Uterus (tissue), 4 donors: ENCODE data around the gene ATP11B. TPM values are rescaled to one million over a fixed set of nuclear protein-coding genes. Genes with fewer than 3 reads are reported as not detected.

Experiments
- DNase-seq, 2 donors: peaks; one replicate each; pipeline ENCODE4 v3.0.0-alpha.2; 2019 to 2020
- H3K27ac ChIP-seq, 2 donors: fragments of 200-600 bp; sonication (generic); 1 replicate in 1 of 2; 2 replicates in 1 of 2; pipeline ENCODE4 v1.5.1; 2016 to 2018
- H3K27me3 ChIP-seq, 2 donors: fragments of 200-600 bp; sonication (generic); one replicate each; pipeline ENCODE4 v1.5.1; 2018 to 2019; ENCODE audit warnings: control low read depth in 1 of 2
- H3K36me3 ChIP-seq, 2 donors: fragments of 200-600 bp; sonication (generic); one replicate each; pipeline ENCODE4 v1.5.1; 2019; ENCODE audit warnings: control low read depth in 1 of 2
- H3K4me1 ChIP-seq, 2 donors: fragments of 200-600 bp; sonication (generic); one replicate each; pipeline ENCODE4 v1.5.1; 2018 to 2019; ENCODE audit warnings: control low read depth in 1 of 2
- H3K4me3 ChIP-seq, 2 donors: fragments of 200-600 bp; sonication (generic); 1 replicate in 1 of 2; 2 replicates in 1 of 2; pipeline ENCODE4 v1.5.1; 2018 to 2019; ENCODE audit warnings: mild to moderate bottlenecking in 1 of 2
- H3K9me3 ChIP-seq, 2 donors: fragments of 200-600 bp; sonication (generic); one replicate each; pipeline ENCODE4 v1.5.1; 2019; ENCODE audit warnings: control low read depth in 1 of 2
- CTCF ChIP-seq, 4 experiments: fragments of 200-600 bp in 2 of 4; fragments of 450-650 bp in 2 of 4; sonication (generic) in 2 of 4; IDR thresholded peaks; one replicate each; pipeline ENCODE4 v1.5.1; 2016 to 2019; ENCODE audit warnings: antibody characterized with exemption in 4 of 4, mild to moderate bottlenecking in 2 of 4, moderate library complexity in 1 of 4
- POLR2A ChIP-seq, 2 donors: fragments of 450-650 bp; IDR thresholded peaks; one replicate each; pipeline ENCODE4 v1.6.1; 2016; ENCODE audit warnings: antibody characterized with exemption in 2 of 2, mild to moderate bottlenecking in 1 of 2, moderate library complexity in 1 of 2
- intact Hi-C: fragments of 100-400 bp; cut with DNase I; formaldehyde crosslinking; loops from one replicate; pipeline ENCODE4 v1.15.1; 2023; ENCODE audit warnings: low total_unique reads
- total RNA-seq, 4 donors: library from RNA; depleted of rRNA in 3 of 4; stranded (reverse); fragments of >200 nt in 3 of 4; gene quantifications; one replicate each; pipeline versions ENCODE4 v1.1.0 to v1.2.4, GENCODE V29; 2014 to 2023
- donor health status: DM: yes; HTN: yes; CAD: no.

The ATP11B gene
- total RNA-seq, 4 donors from 2014 or later, result 53.5 to 136 (median 95.1) TPM

GRCh38 chr3:182783106-182783505 lies 10.2 kb upstream of the ATP11B start:
- no peaks in the 10 kb centered on the region for H3K9me3 ChIP-seq
- H3K4me3 ChIP-seq, result no peak overlapping the region
- DNase-seq, result no peak
- no peak overlapping the region for H3K27ac ChIP-seq
- TF ChIP-seq CTCF (IDR thresholded peaks at IDR 0.05), result no peak
- no peak for TF ChIP-seq POLR2A (IDR thresholded peaks at IDR 0.05)
- intact Hi-C loops, result no loop called here
- H3K4me1 ChIP-seq, result no peaks in the 10 kb centered on the region
- H3K36me3 ChIP-seq, result no peaks in the 10 kb centered on the region
- no peaks in the 10 kb centered on the region for H3K27me3 ChIP-seq

- intact Hi-C loops, result no loop called here
- no peaks in the 10 kb centered on the region for H3K9me3 ChIP-seq
- DNase-seq, result no peak
- H3K27ac ChIP-seq, result no peak overlapping the region
- H3K4me1 ChIP-seq, result no peaks in the 10 kb centered on the region
- no peak overlapping the region for H3K4me3 ChIP-seq
- no peaks in the 10 kb centered on the region for H3K27me3 ChIP-seq
- no peaks in the 10 kb centered on the region for H3K36me3 ChIP-seq
- TF ChIP-seq POLR2A (IDR thresholded peaks at IDR 0.05) (no peak), CTCF (IDR thresholded peaks at IDR 0.05) (no peak)
Measured at GRCh38 chr3:182784542-182784941, 8.8 kb upstream of the ATP11B start.

GRCh38 chr3:182785142-182785541 lies 8.2 kb upstream of the ATP11B start:
- H3K27ac ChIP-seq, result no peak overlapping the region
- no peaks in the 10 kb centered on the region for H3K36me3 ChIP-seq
- intact Hi-C loops, result no loop called here
- H3K4me3 ChIP-seq, result no peak overlapping the region
- DNase-seq, result no peak
- H3K4me1 ChIP-seq, result no peaks in the 10 kb centered on the region
- TF ChIP-seq CTCF (IDR thresholded peaks at IDR 0.05) (no peak), POLR2A (IDR thresholded peaks at IDR 0.05) (no peak)
- H3K27me3 ChIP-seq, result no peaks in the 10 kb centered on the region
- no peaks in the 10 kb centered on the region for H3K9me3 ChIP-seq

- no peaks in the 10 kb centered on the region for H3K27me3 ChIP-seq
- H3K36me3 ChIP-seq, result no peaks in the 10 kb centered on the region
- intact Hi-C loops, result no loop called here
Measured at GRCh38 chr3:182785756-182786155, 7.5 kb upstream of the ATP11B start.

GRCh38 chr3:182786564-182787196 lies 6.6 kb upstream of the ATP11B start:
- Histone ChIP-seq H3K9me3 (no peaks in the 10 kb centered on the region), H3K27me3 (no peaks in the 10 kb centered on the region), H3K4me3 (no peak overlapping the region), H3K27ac (no peak overlapping the region), H3K36me3 (no peaks in the 10 kb centered on the region), H3K4me1 (no peaks in the 10 kb centered on the region)
- intact Hi-C loops, result no loop called here
- TF ChIP-seq CTCF (IDR thresholded peaks at IDR 0.05) (no peak), POLR2A (IDR thresholded peaks at IDR 0.05) (no peak)
- DNase-seq, result no peak

More at GRCh38 chr3:182785756-182786155, 7.5 kb upstream of the ATP11B start:
- no peak for DNase-seq
- H3K4me1 ChIP-seq, result no peaks in the 10 kb centered on the region
- TF ChIP-seq CTCF (IDR thresholded peaks at IDR 0.05) (no peak), POLR2A (IDR thresholded peaks at IDR 0.05) (no peak)
- no peaks in the 10 kb centered on the region for H3K9me3 ChIP-seq
- no peak overlapping the region for H3K4me3 ChIP-seq
- H3K27ac ChIP-seq, result no peak overlapping the region
